Renal pelvis (tissue), 4 donors: Measurements from ENCODE around the gene NUDT3. TPM values are rescaled to one million over a fixed set of nuclear protein-coding genes. Genes with fewer than 3 reads are reported as not detected.

Experiments
- DNase-seq: peaks from one replicate; pipeline ENCODE4 v3.0.0-alpha.2; 2013
- polyA plus RNA-seq, 3 donors: library from polyadenylated mRNA; unstranded; fragments of 120-200 nt; gene quantifications; one replicate each; pipeline ENCODE4 v1.2.1, GENCODE V29; 2013; ENCODE audit not compliant: insufficient read length in 3 of 3

NUDT3 gene
- polyA plus RNA-seq, 3 donors: 18.7 to 22.1 (median 19.1) TPM

GRCh38 chr6:34240329-34241248, 151.9 kb downstream of the NUDT3 start:
- no peak for DNase-seq

GRCh38 chr6:34239893-34240292, 152.6 kb downstream of the NUDT3 start:
- no peak for DNase-seq

- no peak for DNase-seq
Measured at GRCh38 chr6:34239500-34239825, 153.0 kb downstream of the NUDT3 start.

- DNase-seq: no peak
Measured at GRCh38 chr6:34238585-34239499, 153.6 kb downstream of the NUDT3 start.

GRCh38 chr6:34237722-34238584, 154.5 kb downstream of the NUDT3 start:
- DNase-seq: no peak

- no peak for DNase-seq
Measured at GRCh38 chr6:34237316-34237721, 155.2 kb downstream of the NUDT3 start.

GRCh38 chr6:34236443-34237315, 155.8 kb downstream of the NUDT3 start, which contains the start of gene HMGA1:
HMGA1 (plus strand) TSS chr6:34236873; CDS start chr6:34240781, 3,908 bp downstream.
- peak; percentile 87 for DNase-seq

GRCh38 chr6:34236131-34236442, 156.4 kb downstream of the NUDT3 start:
- no peak for DNase-seq

GRCh38 chr6:34235307-34236130, 156.9 kb downstream of the NUDT3 start:
- DNase-seq: peak; percentile 70

GRCh38 chr6:34234667-34235306, 157.7 kb downstream of the NUDT3 start:
- no peak for DNase-seq

- DNase-seq: no peak
Measured at GRCh38 chr6:34233867-34234266, 158.6 kb downstream of the NUDT3 start.

- no peak for DNase-seq
Measured at GRCh38 chr6:34232901-34233300, 159.6 kb downstream of the NUDT3 start.

GRCh38 chr6:34231566-34232336, 160.7 kb downstream of the NUDT3 start:
- no peak for DNase-seq

GRCh38 chr6:34230653-34231371, 161.7 kb downstream of the NUDT3 start:
- DNase-seq: no peak

GRCh38 chr6:34229877-34230276, 162.6 kb downstream of the NUDT3 start:
- DNase-seq: no peak
